DMS53 treated with DMSO at 0.1 percent for 48 hours (cell line): ENCODE measurements around the gene SLC39A11.
"Not testable (repeated sequence)": the region's sequence is repeated elsewhere in the genome, so short reads cannot be mapped to it uniquely, and the experiment has no call there.

Experiments used
- DNase-seq: peaks from one replicate; lab custom pipeline; 2025; ENCODE audit not compliant: unreplicated experiment; lab: John Stamatoyannopoulos, UW

SLC39A11 gene

DNA sequence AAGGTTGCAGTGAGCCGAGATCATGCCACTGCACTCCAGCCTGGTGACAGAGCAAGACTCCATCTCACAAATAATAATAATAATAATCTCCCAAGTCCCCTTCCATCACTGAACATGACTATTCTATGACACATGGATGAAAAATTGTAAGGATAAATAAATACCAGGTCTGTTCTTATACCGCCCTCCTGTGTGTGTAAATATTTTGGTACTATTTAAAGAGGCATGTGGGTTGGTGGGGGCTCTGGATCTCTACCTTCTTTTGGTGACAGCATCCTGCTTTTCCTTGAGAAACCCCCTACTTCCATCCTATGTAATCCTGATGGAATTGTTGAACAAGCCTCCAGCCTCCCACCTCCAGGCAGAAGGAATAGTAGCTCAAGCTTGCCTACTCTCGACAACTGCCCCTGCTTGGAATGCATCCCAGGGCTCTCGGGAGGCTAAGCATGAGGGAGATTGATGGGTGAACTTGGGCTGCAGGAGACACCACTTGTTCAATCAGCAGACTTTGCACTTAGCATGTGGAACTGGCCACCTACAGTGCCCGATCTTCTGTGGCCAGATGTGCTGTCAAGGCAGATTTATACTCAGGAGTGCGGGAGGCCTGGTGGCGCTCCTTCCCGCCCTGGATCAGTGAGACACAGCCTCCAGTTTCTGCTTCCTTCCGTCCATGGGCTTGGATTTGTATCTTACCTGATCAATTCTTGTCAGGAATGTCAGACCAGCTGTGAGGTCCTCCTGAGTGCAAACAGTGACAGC is 287.4 kb downstream of the SLC39A11 start:
- no peak for DNase-seq

DNA sequence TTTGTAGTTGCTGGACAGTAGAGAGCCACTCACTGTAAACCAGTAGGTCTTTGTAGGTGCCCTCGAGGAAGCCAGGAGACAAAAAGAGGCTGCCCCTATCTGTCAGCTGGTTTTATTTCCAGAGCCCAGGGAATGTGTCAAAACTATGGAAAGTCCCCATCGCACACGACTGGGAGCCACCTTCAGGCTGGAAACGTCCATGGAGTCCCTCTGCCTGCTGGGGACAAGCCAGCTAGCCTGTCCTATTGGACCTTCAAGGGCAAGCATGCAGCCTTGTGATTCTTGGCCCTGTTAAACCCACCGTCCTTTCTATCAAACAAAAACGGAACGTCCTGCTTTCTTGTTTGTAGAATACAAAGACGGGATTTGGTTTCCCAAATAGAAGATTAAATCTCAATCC is 289.8 kb downstream of the SLC39A11 start:
- DNase-seq, result no peak

DNA sequence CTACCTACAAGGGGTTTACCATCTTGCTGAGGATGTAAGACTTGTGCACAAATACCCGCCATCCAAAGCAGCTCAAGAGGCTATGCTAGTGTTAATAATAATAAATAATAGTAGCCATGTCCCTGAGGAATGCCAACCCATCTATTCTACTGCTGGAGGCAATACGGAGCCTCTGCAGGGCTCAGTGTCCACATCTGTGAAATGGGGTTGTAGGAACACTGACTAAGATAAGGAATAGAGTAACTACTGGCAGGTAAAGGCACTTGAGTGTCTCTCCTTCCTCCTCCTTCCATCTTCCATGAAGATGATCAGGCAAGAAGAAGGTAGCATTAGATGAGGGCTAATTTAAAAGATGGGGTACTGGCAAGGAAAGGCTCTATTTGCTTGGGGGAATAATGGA is 295.3 kb downstream of the SLC39A11 start:
- no peak for DNase-seq

DNA sequence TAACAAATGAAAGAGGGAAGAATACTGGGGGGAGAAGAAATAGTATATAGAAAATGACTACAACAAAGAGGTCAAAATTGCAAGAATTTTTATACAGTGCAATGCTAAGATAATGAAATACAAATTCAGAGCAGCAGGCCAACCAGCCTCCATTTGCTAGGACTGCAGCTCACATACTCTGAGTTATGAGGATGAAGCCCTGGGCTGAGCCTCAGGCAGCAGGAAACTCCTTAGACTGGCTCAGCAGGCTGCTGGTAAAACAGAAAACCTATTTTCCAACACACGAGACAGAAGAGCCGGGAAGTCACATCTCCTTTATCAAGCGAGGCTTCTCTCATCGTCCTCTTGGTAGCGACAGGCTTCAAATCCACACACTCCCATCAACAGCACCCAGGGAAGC is 296.5 kb downstream of the SLC39A11 start:
- no peak for DNase-seq

DNA sequence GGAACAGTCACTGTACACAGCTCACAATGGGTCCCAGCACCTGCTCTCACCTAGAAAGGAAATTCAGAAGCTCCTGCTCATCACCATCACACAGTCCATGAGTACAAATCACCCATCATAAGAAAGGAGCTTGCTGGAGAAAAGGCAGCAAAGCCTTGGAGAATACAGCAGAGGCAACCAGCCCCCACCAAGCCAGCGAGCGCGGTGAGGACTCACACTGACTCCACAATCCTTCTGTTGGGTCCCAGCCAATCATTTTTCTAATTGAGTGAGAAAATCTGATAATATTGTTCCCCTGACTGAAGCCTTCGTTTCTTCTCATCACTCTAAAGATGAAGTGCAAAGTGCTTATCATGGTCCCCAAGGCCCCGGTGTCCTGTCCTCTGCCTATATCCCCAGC is 298.3 kb downstream of the SLC39A11 start:
- DNase-seq, result no peak

DNA sequence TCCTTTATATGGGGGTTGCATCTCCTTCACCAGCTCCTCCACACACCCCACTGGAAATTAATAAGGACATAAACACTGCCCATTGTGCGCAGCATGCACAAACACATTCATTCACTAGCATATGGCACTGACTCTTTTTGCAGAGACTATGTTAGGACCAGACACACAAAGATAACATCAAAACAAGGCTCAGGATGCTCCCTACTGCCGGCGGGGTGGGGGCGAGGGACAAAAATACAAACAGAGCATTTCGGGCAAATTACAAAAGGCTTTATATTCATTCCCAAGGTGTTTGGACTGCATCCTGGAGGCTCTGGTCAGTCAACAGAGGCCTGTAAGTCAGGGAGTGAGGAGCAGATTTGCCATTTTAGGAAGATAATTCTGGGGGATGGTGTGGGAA is 299.7 kb downstream of the SLC39A11 start:
- no peak for DNase-seq

DNA sequence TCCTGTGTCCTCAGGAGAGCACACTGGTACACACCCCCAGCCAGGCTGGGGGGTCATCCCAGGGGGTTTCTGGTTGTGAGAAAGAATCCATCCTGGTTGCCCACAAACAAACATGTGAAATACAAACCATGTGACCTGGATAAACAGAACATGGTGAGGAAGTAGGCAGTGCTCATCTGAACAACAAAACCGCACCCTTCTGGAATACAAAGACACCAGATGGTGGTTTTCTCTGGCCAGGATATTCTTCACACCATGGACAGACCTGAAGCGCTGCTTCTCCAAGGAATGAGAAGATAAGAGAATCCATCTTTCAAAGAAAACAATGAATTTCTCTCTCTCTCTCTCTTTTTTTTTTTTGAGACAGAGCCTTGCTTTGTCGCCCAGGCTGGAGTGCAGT is 302.3 kb downstream of the SLC39A11 start:
- no peak for DNase-seq

DNA sequence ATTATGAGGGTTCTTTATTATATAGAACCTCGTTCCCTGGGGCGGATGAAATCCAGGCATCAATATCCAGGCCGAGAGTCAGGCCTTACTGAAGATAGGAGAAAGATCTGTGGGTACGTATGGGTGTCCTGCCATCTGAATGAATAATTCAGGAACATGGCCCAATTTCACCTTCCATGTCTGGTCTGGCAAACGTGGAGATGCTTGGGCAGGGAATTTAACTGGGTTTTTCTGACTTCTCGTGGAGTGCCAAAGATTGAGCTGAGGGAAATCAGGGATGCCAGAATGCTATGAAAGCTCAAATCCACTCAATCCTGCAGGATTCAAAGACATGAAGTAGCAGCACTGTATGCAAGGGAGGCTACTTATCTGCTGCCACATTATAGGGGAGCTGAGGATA is 302.8 kb downstream of the SLC39A11 start:
- no peak for DNase-seq

DNA sequence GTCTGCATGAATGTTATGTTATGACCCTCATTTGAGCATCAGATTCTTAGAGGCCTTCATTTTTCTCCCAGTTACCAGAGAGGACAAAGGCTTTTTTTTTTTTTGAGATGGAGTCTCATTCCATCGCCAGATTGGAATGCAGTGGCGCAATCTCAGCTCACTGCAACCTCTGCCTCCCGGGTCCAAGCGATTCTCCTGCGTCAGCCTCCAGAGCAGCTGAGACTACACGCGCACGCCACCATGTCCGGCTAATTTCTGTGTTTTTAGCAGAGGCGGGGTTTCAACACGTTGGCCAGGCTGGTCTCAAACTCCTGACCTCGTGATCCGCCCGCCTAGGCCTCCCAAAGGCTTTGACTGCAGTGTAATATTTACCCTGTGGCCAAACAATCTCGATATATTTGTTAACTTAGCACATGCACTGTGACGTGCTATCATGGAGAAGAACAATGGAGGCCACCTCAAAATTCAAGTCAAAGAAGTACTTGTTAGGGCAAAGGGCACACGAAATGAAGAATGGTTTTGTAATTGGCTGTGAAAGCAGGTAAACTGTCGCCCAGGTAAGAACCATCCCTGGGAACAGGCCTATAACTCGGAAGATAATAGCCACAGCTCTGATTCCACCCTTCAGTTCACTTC is 303.4 kb downstream of the SLC39A11 start:
- DNase-seq, result no peak

DNA sequence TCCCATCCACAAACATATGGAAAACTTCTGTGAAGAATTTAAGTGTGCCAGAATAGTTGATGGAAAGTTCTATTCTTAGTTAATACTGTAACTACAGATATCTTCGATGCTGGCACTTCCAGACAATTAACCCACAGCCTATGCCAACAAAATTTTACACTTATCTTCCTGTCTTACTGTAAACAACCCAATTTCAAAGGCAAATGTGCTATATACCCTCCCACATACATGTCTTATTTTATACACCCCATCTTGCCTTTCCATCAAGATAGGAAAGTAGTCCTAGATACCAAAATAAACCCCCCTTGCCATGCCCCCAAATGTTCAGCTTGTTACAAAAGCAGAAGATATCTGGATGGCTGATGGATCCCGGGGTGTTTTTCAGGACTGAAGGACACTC is 306.3 kb downstream of the SLC39A11 start:
- no peak for DNase-seq

DNA sequence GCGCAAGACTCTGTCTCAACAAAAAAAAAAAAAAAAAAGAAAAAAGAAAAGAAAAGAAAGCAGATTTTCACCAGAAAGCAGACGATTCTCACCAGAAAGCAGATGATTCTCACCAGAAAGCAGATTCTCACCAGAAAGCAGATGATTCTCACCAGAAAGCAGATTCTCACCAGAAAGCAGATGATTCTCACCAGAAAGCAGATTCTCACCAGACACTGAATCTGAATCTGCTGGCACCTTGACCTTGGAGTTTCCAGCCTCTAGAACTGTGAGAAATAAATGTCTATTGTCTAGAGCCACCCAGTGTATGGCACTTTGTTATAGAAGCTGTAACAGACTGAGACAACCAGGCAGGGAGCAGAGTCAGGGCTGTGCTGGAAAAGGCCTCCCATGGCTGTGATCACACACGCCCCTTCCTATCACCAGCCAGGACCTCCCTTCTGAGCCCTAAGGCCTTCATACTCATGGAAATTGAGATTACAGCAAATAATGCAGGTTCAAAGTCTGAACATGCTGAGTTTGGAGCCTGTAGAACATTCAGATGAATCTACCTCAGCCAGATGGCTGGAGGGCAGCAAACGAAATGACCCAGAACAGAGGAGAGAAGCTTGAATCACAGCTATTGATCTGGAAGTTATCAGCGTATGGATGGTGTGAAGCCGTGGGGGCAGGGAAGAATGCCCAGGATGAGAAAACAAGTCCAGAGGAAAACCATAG is 309.3 kb downstream of the SLC39A11 start:
- DNase-seq, result no peak

DNA sequence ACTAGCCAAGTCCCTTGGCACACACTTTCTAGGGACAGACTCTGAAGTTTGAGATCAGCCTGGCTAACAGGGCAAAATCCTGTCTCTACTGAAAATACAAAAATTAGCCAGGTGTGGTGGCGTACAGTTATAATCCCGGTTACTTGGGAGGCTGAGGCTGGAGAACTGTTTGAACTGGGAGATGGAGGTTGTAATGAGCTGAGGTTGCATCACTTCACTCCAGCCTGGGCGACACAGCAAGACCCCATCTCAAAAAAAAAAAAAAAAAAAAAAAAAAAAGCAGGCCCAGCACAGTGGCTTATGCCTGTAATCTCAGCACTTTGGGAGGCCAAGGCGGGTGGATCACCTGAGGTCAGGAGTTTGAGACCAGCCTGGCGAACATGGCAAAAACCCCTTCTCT is 310.1 kb downstream of the SLC39A11 start:
- DNase-seq, result not testable (repeated sequence)

DNA sequence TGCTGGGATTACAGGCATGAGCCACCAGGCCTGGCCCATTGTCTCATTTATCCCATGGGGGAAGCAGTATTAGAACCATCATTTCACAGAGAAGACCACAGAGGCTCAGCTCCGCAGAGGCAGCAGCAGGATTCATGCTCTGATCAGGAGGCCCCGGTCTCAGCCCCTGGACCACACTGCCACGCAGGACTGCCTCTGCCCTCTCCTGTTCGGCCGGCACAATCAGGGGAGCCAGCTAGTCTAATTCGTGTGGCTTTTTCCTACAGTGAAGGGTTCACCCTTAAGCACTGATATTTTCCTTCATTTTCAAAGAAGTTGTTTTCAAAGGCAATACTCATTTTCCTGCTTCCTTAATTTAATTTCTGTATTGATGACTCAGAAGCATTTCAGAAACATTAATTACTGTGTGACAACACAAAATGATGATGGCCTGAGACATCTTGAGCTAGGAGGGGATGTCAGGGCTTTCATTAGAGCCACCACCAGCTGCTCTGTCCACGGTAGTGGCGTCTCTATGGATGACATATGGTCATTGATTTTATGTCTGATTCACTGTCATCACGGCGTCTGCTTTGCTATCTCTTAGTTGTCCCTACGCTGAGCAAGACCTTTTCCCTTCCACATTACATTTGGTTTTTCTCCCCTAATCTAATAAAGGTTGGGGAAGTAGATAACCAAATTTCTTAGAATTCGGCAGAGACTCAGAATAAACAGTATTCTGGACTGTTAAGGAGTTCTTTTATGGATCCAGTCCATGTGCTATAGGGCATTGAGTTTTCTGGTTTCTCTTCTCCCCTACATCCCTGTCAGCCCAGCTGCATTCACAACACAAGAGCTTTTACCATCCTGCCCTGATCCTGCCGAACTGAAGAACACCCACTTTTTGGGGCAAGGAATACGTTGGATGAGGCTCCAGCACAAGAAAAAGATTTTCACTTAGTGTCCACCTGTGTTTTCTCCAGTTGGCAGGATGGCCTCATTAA is 314.0 kb downstream of the SLC39A11 start:
- no peak for DNase-seq

DNA sequence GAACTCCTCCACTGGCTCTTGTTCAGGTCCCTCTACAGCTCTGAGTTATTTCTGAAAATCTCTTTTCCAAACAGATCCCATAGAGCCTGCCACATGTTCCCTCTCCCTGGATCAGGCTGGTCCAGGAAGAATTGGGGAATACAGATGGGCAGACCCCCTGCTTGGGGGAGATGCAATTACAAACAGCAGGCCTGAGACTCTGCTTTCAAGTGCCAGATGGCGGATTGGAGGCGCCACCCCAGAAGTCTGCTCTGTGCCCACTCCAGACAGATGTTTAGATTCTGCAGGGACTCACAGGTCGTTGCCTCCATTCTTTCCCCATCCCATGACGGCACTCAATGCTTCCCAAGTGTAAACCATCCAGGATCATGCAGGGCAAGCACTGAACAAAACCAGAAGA is 316.6 kb downstream of the SLC39A11 start:
- no peak for DNase-seq

DNA sequence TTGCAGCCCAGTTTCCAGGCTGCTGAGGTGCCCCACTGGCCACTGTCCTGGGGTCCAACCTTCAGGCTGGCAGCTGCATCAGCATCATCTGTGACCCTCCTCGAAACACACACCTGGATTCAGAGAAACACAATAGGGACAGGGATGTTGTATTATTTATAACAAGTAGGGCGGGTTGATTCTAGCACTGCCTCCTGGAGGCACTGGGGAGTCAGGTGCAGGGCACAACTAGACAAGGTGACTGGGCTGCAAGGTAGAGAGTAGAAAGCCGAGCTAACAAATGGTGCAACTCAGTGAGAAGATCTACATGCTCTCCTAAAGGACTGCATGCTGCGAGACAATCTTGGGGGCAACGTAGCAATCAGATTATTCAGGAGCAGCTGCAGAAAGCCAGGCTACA is 317.3 kb downstream of the SLC39A11 start:
- DNase-seq, result no peak

DNA sequence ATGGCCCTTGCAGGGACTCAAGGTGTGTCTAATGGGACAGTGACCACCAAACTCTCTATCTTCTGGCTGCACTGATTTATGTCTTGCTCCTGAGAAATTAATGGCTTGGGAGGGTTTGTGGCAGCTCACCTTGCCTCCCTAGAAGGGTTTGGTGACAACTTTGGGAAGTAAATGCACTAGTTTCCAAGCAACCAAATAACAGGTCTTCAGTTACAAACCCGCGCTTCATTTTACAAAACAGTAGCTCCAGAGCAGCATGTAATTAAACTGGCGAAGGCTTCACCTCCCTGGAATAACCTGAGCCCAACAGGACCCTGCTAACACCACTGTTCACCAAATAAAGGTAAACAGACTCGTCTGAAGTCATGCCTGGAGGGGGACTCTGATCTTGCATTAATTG is 318.3 kb downstream of the SLC39A11 start:
- no peak for DNase-seq

DNA sequence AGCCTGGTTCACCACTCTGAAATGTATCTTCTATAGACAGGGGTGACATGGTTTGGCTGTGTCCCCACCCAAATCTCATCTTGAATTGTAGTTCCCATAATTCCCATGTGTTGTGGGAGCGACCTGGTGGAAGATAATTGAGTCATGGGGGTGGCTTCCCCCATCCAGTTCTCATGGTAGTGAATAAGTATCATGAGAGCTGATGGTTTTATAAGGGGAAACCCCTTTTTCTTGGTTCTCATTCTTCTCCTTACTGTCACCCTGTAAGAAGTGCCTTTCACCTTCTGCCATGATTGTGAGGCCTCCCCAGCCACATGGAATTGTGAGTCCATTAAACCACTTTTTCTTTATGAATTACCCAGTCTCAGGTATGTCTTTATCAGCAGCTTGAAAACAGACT is 319.3 kb downstream of the SLC39A11 start:
- not testable (repeated sequence) for DNase-seq

DNA sequence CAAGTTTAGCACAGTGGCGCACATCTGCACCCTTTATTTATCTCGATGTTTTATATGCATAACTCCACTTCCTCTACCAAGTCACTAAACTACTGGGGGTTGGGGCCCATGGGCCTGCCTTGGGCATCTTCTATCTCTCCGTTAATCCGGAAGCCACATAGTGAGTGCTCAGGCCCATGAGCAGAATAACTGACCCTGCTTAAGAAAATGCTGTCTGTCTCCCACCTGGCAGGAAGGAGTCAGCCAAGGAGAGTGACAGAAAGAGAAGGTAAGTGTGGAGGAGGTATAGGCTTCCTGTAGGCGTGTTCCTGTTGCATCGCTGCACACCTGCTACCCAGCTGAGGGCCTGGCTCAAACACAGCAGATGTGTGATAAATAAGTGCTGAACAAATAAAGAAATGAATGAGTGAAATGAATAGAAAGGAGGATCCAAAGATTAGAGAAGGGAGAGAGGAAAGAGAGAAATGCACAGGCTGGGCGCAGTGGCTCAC is 320.1 kb downstream of the SLC39A11 start:
- DNase-seq, result peak; percentile 3

DNA sequence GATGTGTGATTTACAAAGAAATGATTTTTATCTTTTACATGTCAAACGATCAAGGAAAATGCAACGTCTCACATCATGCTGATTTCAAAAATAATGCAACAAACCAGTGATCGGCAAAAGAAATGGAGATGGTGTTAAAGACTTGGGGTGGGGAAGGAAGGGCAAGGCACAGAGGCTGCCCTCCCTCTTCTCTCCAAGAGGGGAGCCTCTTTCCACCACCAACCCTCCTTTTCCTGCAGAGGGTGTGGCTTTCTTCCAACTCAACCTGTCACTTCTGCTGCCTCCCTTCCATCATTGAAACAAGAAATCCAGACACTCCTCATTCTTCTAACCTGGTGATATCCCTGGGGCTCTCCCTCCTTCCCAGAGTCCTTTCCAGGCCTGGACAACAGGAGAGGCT is 320.8 kb downstream of the SLC39A11 start:
- DNase-seq, result no peak

DNA sequence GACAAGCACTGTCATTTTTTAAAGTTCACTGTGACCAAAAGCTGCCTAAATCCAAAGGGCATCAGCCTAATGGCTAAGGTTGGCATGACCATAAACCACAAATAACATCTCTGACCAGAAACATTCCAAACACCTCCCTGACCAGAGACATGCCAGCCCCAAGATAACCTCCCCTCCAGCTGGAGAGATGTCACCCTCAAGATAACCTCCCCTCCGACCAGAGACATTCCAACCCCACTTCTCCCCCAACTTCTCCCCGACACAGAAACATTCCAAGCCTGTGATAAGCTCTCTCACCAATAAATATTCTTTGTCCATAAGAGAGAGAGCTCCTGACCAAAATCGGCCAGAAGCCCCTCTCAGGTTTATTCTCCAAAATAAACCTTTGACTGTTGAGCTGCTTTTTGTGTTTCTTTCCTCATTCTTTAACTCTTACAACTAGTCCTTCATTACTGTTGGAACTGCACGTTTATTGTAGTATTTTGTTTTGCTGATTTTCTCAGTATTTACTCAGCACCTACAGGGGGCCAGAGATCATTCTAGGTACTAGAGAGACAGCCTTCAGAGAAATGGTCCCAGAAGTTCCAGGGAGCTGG is 325.6 kb downstream of the SLC39A11 start:
- no peak for DNase-seq
